ENCODE results near the gene ENDOV. TPM values are rescaled to one million over a fixed set of nuclear protein-coding genes. Genes with fewer than 3 reads are reported as not detected.
"Not testable (repeated sequence)": the region's sequence is repeated elsewhere in the genome, so short reads cannot be mapped to it uniquely, and the experiment has no call there.

Gene ENDOV
- total RNA-seq, 1 donor from 2014 or later: 9.7 TPM

DNA sequence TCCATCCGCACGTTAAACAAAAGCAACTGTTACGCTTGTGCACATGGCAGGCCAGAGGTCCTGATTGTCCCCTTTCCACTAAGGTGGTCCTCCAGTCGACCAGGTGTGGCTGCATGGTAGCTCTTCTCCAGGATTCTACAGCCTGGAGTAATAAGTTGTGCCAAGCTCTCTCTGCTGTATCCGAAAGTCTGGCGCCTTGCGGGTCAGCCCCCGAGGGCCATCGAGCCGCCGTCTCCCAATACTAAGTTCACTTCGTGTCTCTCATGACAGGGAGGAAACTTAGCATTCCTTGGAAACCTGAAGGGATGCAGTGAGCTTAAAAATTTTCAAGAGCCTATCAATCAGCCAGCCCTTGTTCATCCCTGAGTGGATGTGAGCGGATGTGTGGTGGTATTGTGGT lies 5.3 kb upstream of the ENDOV start:
- no peaks in the 10 kb centered on the region for H3F3A ChIP-seq (ENCODE audit: low read depth)
- no peaks in the 10 kb centered on the region for H3K36me3 ChIP-seq
- no peaks in the 10 kb centered on the region for H3K9me3 ChIP-seq (ENCODE audit: low read depth)
- TF ChIP-seq EZH2phosphoT487 (IDR thresholded peaks at IDR 0.05): no peak
- TF ChIP-seq, protein P1, sequence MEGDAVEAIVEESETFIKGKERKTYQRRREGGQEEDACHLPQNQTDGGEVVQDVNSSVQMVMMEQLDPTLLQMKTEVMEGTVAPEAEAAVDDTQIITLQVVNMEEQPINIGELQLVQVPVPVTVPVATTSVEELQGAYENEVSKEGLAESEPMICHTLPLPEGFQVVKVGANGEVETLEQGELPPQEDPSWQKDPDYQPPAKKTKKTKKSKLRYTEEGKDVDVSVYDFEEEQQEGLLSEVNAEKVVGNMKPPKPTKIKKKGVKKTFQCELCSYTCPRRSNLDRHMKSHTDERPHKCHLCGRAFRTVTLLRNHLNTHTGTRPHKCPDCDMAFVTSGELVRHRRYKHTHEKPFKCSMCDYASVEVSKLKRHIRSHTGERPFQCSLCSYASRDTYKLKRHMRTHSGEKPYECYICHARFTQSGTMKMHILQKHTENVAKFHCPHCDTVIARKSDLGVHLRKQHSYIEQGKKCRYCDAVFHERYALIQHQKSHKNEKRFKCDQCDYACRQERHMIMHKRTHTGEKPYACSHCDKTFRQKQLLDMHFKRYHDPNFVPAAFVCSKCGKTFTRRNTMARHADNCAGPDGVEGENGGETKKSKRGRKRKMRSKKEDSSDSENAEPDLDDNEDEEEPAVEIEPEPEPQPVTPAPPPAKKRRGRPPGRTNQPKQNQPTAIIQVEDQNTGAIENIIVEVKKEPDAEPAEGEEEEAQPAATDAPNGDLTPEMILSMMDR (IDR thresholded peaks at IDR 0.05): no peak
- TF ChIP-seq EZH2 (IDR thresholded peaks at IDR 0.05): no peak
- Mint-ChIP-seq H3K4me3 (no peak overlapping the region), H3K9me3 (no peaks in the 10 kb centered on the region), H3K27ac (no peak overlapping the region), H3K4me1 (peaks cover 9% of the 10 kb centered on the region), H3K36me3 (no peaks in the 10 kb centered on the region), H3K27me3 (ENCODE audit: insufficient read depth, low read depth) (no peaks in the 10 kb centered on the region)
- H3K79me2 ChIP-seq (ENCODE audit: low read depth): no peaks in the 10 kb centered on the region
- no peak overlapping the region for H3K27ac ChIP-seq
- H3K27me3 ChIP-seq: peaks cover 68% of the 10 kb centered on the region
- H3K9ac ChIP-seq: no peak overlapping the region
- H3K4me2 ChIP-seq: no peak overlapping the region
- no peaks in the 10 kb centered on the region for H4K20me1 ChIP-seq (ENCODE audit: low read depth)
- H3K4me1 ChIP-seq: peaks cover 10% of the 10 kb centered on the region
- H3K4me3 ChIP-seq: no peak overlapping the region
- no peak for DNase-seq (ENCODE audit: low spot score)
- no peak overlapping the region for H2AFZ ChIP-seq (replicated peaks)

DNA sequence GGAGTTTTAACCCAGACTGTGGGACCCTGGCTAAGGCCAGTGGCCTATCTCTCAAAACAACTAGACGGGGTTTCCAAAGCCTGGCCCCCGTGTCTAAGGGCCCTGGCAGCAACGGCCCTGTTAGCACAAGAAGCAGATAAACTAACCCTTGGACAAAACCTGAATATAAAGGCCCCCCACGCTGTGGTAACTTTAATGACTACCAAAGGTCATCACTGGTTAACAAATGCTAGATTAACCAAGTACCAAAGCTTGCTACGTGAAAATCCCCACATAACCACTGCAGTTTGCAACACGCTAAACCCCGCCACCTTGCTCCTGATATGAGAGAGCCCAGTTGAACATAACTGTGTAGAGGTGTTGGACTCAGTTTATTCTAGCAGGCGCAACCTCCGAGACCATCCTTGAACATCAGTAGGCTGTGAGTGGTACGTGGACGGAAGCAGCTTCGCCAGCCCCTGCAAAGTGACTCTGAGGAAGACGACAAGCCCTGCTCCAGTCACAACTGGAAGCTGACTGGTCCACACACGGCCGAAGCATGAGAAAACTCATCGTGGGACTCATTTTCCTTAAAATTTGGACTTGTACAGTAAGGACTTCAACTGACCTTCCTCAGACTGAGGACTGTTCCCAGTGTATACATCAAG lies 4.4 kb upstream of the ENDOV start:
- H2AFZ ChIP-seq (replicated peaks); H3K27me3 Mint-ChIP-seq (ENCODE audit: insufficient read depth, low read depth); H3K27ac ChIP-seq; H3K9me3 ChIP-seq (ENCODE audit: low read depth); H3K9me3 Mint-ChIP-seq; H3K4me3 Mint-ChIP-seq; H3K9ac ChIP-seq; H3K4me1 Mint-ChIP-seq; H3K36me3 ChIP-seq; H3K36me3 Mint-ChIP-seq; H3K79me2 ChIP-seq (ENCODE audit: low read depth); H4K20me1 ChIP-seq (ENCODE audit: low read depth); H3F3A ChIP-seq (ENCODE audit: low read depth); H3K4me3 ChIP-seq; DNase-seq (ENCODE audit: low spot score); H3K4me2 ChIP-seq; H3K27ac Mint-ChIP-seq: not testable (repeated sequence)
- Histone ChIP-seq H3K27me3 (peaks cover 63% of the 10 kb centered on the region), H3K4me1 (peaks cover 10% of the 10 kb centered on the region)

DNA sequence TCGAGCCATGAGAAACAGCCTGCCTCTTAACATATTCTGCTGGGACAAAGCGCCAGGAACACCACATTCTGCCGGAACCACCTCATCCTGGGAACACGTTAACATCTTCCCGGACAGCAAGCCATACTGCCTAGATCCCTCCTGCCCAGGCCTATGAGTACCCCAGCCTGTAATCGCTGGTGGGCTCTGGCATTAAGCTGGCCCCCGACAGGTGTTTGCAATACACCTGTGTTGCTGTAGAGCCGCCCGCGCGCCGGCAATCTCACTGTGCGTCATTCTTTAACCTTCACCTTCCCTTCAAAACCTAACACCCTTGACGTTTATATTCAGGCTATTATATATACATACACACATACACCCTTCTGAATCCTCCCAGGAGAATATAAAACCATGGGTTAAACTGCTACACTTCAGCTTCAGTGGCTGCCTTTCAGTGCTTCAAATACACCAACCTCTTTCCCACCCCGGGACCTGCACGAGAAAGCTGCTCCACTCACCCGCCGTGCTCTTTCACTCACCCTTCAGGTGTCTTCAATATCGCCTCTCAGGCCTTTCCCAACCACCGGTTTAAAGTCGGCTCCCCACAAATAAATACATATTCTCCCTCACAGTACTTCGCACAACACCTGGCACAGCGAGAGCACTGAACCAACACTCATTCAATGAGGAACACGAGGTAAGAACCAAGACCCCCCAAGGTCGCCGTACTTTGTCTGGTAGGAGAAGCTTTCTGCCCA lies 1.0 kb upstream of the ENDOV start:
- Histone ChIP-seq H3K4me3 (peak overlapping the region; percentile 85), H3F3A (ENCODE audit: low read depth) (peaks cover 5% of the 10 kb centered on the region), H3K36me3 (no peaks in the 10 kb centered on the region), H3K79me2 (ENCODE audit: low read depth) (peaks cover 7% of the 10 kb centered on the region), H3K27ac (no peak overlapping the region), H3K4me2 (peak overlapping the region; percentile 92), H3K9ac (no peak overlapping the region), H3K4me1 (peaks cover 10% of the 10 kb centered on the region), H2AFZ (replicated peaks) (no peak overlapping the region), H3K9me3 (ENCODE audit: low read depth) (no peaks in the 10 kb centered on the region), H3K27me3 (peaks cover 49% of the 10 kb centered on the region), H4K20me1 (ENCODE audit: low read depth) (peaks cover 23% of the 10 kb centered on the region)
- Mint-ChIP-seq H3K36me3 (peaks cover 1% of the 10 kb centered on the region), H3K9me3 (no peaks in the 10 kb centered on the region), H3K27ac (peak overlapping the region; percentile 7), H3K4me1 (peaks cover 21% of the 10 kb centered on the region), H3K27me3 (ENCODE audit: insufficient read depth, low read depth) (peaks cover 5% of the 10 kb centered on the region), H3K4me3 (peak overlapping the region; percentile 95)
- no peak for DNase-seq (ENCODE audit: low spot score)
- TF ChIP-seq EZH2phosphoT487 (IDR thresholded peaks at IDR 0.05): peak; percentile 33
- TF ChIP-seq EZH2 (IDR thresholded peaks at IDR 0.05): peak; percentile 41
- TF ChIP-seq, protein P1 (IDR thresholded peaks at IDR 0.05): no peak

DNA sequence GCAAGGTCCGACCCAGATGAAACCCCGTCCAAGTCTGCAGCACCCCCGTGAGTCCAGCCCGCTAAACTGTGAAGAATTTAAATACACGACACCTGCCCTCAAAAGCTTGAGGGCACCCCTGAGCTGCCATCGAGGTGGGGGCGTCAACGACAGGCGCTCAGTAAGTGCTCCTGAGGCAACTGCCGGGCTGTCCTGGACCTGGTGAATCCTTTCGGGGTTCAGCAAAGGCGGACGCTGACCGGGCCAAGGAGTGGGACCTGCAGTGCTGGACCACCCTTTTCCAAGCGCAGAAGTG lies 512 bp upstream of the ENDOV start:
- Histone ChIP-seq H3K4me3 (peak overlapping the region; percentile 85), H3F3A (ENCODE audit: low read depth) (peaks cover 5% of the 10 kb centered on the region), H3K9ac (peak overlapping the region; percentile 68), H3K27ac (no peak overlapping the region), H3K79me2 (ENCODE audit: low read depth) (peaks cover 7% of the 10 kb centered on the region), H3K4me2 (peak overlapping the region; percentile 92), H2AFZ (replicated peaks) (peak overlapping the region; percentile 100), H3K4me1 (peaks cover 10% of the 10 kb centered on the region), H4K20me1 (ENCODE audit: low read depth) (peaks cover 26% of the 10 kb centered on the region), H3K9me3 (ENCODE audit: low read depth) (no peaks in the 10 kb centered on the region), H3K36me3 (no peaks in the 10 kb centered on the region), H3K27me3 (peaks cover 46% of the 10 kb centered on the region)
- peak overlapping the region; percentile 7 for H3K27ac Mint-ChIP-seq
- TF ChIP-seq EZH2 (IDR thresholded peaks at IDR 0.05) (peak; percentile 45), EZH2phosphoT487 (IDR thresholded peaks at IDR 0.05) (peak; percentile 22)
- TF ChIP-seq, protein P1 (IDR thresholded peaks at IDR 0.05): no peak
- DNase-seq (ENCODE audit: low spot score): no peak
- H3K9me3 Mint-ChIP-seq: no peaks in the 10 kb centered on the region
- H3K36me3 Mint-ChIP-seq: peaks cover 1% of the 10 kb centered on the region
- H3K4me3 Mint-ChIP-seq: peak overlapping the region; percentile 95
- peaks cover 21% of the 10 kb centered on the region for H3K4me1 Mint-ChIP-seq
- H3K27me3 Mint-ChIP-seq (ENCODE audit: insufficient read depth, low read depth): peaks cover 5% of the 10 kb centered on the region
